Astrocyte (in vitro differentiated cells and primary cell): Measurements from ENCODE around the gene OR9Q1.

Experiments
- CTCF ChIP-seq: IDR thresholded peaks from 2 replicates; pipeline ENCODE4 v1.5.1; 2011; ENCODE audit warnings: low read depth, mild to moderate bottlenecking, inconsistent platforms, low read length, moderate library complexity; ENCODE audit not compliant: insufficient read depth
- EZH2 ChIP-seq: IDR thresholded peaks from 2 replicates; pipeline ENCODE4 v1.6.1; 2012; ENCODE audit warnings: mild to moderate bottlenecking, low read length, inconsistent platforms; ENCODE audit not compliant: insufficient read depth

DNA sequence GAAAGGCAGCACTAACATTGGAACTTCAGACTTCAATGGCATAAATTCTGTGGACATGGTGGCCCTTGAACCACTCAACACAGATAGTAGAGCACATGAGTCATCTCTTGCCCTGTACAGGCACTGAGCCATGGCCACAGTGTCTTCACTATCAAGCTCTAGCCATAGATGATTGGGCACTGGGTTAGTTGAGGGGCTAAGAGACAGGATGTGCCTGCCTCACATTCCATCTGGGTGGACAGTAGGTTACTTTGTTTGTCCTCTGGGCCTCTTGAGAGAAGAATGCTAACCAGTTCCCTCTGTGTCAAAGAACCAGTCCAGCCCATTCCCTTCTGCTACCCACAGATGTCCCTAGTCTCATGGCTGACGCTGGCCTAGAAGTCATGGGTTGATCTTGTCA lies 46.9 kb downstream of the OR9Q1 start:
- TF ChIP-seq CTCF: no peak
- no peak for TF ChIP-seq EZH2
